GM19239 (cell line): ENCODE results near the gene PRRT1.
"Not testable (repeated sequence)": the region's sequence is repeated elsewhere in the genome, so short reads cannot be mapped to it uniquely, and the experiment has no call there.

Experiments
- DNase-seq: peaks from one replicate; pipeline ENCODE4 v3.0.0; 2011; ENCODE audit warnings: low spot score; ENCODE audit not compliant: insufficient read length
- FAIRE-seq: peaks from 2 replicates; lab custom pipeline; 2011; peaks lifted over from hg19 to GRCh38; lab: Jason Lieb, UNC

Gene PRRT1

DNA sequence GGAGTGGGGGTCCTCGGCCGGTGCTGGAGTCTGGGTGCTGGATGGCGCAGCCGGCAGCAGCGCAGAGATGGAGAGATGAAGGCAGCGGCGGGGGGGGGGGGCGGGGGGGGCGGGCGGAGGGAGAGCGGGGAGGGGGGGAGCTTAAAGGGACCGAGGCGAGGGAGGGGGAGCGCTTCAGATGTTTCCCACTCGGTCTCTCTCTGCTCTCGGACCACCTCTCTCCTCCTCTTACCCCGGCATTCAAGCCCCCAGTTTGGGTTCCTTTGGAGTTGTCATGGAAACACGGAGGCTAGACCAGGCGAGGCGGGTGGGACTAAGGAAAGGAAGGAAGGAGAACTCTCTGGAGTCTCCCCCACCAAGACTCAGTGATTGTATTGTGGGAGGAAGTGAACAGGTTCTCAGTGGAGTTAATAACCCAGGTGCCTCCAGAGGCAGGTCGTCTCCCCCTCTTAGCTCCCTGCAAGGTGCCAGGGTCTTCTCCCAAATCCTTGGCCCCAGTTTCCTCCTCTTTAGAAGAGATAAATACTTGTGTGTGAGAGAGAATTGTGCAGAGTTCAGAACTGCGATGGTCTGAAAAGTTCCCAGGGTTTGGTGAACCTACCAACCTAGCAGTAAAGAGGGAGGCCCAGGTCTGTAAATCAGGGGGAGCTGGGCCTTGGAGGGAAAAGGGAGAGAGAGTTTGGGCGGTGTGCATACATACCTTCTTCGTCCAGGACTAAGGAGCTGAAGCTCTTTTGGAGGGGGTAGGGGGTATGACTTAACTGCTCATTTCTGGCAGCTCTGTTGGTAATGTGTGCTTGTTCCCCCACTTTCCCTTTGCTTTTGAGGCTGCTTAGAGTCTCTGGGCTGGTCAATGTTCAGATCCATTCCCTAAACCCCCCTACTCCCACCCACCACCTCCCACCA lies at the start of gene PRRT1:
PRRT1 (minus strand) TSS at position 77 of the 906 bp plus-strand sequence. CDS start 112 bp downstream, outside the sequence.
- no peak for DNase-seq
- FAIRE-seq, result no peak

DNA sequence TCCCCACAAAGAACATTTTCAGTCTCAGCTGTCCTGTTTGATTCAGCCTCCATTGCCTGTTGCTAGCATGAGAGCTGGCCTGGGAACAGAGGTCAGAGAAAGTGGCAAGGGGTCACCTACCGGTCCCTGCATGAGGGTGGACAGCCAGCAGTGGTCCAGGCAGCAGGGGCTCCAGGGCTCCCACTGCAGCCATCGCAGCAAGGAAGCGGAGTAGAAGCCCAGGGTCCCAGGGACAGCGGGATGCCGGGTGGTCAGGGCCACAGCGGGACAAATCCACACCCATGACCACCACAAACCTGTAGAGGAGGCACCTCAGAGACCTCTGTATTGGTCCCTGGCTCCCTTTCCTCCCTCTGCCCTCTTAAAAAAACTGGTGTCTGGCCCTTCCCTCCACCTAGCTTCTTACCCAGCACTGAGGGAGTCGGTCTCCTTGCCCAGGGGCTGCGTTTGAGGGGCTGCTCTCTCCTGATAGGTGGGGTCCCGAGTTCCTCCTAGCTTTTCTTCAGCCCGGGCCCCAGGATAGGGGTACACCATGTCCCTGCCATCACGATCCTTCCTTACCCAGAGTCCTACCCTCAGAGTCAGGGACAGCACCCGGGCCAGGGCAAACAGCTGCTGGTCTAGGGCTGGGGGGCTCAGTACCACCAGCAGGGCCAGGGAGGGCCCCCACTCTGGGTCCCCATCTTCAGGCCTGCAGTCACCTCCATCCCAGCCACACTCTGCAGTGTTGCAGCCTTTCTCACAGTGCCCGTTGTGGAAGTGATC lies 49.2 kb upstream of the PRRT1 start:
- DNase-seq (no peak), FAIRE-seq (no peak)

- DNase-seq (no peak), FAIRE-seq (no peak)
Measured at GRCh38 chr6:32198866-32199265, 47.1 kb upstream of the PRRT1 start.

DNA sequence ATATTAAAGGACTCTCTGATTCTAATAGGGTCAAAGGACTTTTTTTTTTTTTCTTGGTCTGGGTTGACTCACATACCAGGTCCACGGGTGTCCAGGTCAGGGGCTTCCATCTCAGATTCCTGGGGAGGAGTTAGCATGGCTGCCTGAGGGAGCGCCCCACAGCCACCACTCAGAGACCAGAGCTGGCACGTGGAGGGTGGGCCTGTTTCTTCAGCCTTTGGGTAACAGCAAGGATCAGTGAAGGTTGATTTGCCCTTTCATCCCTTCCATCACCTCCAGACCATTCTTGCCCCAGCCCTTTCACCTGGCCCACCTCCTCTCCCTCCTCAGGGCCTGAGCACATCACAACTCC lies 46.6 kb upstream of the PRRT1 start:
- FAIRE-seq (no peak), DNase-seq (no peak)

GRCh38 chr6:32196682-32197616 lies 45.2 kb upstream of the PRRT1 start:
- FAIRE-seq (no peak), DNase-seq (no peak)

DNA sequence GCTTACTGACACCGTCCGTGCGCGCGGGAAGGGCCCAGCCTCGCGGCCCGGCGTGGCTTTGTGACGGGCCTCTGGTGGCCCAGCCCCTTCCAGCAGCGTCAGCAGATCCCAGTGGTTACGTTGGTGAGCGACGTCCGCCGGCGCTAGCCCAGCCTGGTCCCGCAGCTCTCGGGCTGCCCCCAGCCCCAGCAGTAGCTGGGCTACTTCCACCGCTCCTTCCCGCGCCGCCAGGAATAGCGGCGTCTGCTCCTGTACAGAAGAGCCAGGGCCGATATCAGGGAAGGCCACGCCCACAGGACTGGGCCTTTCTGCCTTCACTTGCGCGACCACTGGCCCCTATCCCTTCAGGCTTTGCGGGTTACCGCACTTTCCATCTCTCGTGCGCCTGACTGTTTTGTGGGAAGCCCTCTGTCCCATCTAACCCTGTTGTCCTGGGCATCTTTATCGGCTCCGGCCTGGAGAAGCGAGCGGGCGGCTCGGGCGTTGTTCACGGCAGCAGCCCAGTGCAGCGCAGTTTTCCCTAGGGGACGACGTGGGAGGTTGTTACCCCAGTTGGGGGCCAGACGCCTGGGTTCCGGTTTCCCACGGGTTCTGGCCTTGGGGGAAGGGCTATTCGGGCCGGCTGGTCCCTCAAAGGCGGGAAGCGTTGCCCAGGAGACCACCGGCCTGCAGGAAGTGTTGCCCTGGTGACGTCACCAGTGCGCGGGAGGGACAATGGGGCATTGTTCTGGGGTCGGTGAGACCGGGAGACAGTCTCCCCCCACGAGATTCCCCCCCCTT lies 44.4 kb upstream of the PRRT1 start:
- peak; percentile 83 for FAIRE-seq

GRCh38 chr6:32195652-32195901 lies 43.8 kb upstream of the PRRT1 start:
- FAIRE-seq (peak; percentile 93), DNase-seq (peak; percentile 81)

More for the DNA sequence above, 44.4 kb upstream of the PRRT1 start:
- DNase-seq, result peak; percentile 56

- peak; percentile 68 for FAIRE-seq
- no peak for DNase-seq
Measured at GRCh38 chr6:32194825-32195651, 43.3 kb upstream of the PRRT1 start.

- DNase-seq (no peak), FAIRE-seq (no peak)
Measured at GRCh38 chr6:32194388-32194787, 42.6 kb upstream of the PRRT1 start.

DNA sequence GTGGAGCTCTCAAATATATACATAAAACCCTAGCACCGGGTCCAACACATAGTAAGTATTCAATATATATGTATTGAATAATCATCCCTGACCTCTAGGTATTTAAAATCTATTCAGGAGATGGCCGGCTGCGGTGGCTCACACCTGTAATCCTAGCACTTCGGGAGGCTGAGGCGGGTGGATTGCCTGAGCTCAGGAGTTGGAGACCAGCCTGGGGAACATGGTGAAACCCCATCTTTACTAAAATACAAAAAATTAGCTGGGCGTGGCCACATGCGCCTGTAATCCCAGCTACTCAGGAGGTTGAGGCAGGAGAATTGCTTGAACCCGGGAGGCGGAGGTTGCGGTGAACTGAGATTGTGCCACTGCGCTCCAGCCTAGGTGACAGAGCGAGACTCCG lies 41.4 kb upstream of the PRRT1 start:
- not testable (repeated sequence) for DNase-seq, FAIRE-seq

DNA sequence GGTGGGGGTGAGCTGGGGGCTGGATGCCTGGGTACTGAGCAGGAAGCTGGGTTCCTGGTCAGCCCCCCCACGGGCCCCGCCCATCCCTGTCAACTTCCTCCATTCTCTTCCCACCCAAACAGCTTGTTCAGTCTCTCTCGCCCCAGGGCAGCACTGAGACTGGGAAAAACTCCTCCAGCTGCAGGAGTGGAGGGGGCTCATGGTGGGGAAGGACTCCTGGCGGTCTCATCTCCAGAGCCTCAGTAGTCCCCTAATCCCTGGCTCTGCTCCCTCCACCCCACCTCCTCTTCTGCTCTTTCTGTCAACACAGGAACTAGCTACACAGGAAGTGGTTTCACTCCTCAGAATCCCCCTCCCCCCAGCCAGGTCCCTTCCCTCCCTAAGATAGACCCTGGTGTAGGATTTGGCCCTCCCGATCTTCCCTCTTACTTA lies 40.9 kb upstream of the PRRT1 start, which contains the start of gene GPSM3:
GPSM3 (minus strand) TSS at position 36 of the 432 bp plus-strand sequence. CDS start 130 bp downstream, outside the sequence.
- FAIRE-seq (peak; percentile 97), DNase-seq (no peak)

- FAIRE-seq (peak; percentile 11), DNase-seq (no peak)
Measured at GRCh38 chr6:32191696-32192607, 40.2 kb upstream of the PRRT1 start.

DNA sequence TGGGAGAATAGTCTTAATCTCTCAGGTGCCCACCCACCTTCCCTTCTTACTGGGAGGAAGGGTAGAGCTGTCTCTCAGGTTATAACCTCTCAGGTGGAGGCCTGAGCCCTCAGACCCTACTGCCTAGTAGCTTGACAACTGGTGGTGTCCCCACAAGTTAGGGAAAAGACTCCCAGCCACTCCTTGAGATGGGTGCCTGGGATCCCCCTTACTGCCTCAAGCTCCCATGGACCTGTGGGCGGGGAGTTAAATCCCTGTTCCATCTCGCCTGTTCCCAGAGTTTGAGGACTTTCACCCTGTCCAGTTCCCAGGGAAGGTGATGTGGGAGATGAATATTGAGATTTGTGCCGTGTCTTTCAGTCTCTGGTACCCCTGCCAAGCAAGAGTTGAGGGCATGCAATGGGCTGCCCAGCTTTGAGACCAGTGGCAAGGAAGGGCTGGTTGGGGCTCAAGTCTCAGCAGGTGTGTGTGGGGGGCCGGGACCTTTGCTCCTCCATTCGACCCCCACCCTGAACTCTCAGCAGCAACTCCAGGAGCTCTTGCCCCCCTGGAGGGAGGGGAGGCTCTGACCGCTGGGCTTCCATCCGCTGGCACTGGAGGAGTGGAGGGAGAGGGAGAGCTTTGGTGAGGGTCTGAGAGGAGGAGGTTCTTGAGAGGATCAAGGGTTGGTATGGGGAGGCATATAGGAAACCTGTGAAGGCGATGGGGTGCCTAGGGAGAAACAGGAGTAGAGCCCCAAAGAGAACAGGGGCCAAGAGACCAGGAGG lies 39.4 kb upstream of the PRRT1 start:
- DNase-seq (no peak), FAIRE-seq (no peak)

DNA sequence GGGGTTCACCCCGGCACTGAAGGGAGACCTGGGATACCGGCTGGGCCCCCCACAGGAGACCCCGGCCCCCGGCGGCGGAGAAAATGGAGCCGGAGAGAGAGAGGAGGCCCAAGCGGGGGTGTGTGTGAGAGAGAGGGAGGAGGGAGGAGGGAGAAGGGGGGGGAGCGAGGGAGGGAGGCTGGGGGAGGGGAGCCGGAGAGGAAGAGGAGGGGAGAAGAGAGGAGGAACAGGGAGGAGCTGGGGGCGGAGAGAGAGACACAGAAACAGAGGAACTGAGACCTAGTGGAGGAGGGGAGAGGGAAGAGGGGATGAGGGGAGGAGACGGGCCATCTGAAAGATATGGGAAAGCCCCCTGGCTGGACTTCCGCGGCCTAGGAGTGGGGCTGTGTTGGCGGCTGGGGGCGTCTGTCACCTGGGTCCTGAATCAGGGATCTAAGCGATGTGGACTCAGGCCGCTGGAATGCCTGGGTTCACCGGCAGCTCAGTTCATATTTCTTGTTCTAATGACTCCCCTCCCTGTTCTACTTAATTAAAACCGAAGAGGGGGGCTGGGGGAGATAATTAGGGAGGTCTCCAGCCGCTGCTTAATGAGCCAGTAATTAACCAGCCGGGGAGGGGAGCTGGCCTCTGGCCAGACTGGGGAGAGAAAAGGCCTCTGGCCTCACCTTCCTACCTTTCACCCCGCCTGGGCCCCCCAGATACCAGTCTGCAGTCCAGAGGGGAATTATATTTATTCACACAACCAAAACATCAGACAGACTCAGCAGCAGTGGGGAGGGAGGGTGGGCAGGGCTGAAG lies 38.5 kb upstream of the PRRT1 start, which contains the start of gene PBX2:
PBX2 (minus strand) TSS at position 149 of the 798 bp plus-strand sequence. CDS start 287 bp downstream, outside the sequence.
- FAIRE-seq (peak; percentile 80), DNase-seq (peak; percentile 64)

- no peak for DNase-seq
- no peak for FAIRE-seq
Measured at GRCh38 chr6:32189742-32190053, 38.0 kb upstream of the PRRT1 start.

GRCh38 chr6:32189069-32189741 lies 37.5 kb upstream of the PRRT1 start:
- DNase-seq (no peak), FAIRE-seq (peak; percentile 28)
